Smooth muscle cell of the coronary artery (primary cell): Measurements from ENCODE around the gene KBTBD8. TPM values are rescaled to one million over a fixed set of nuclear protein-coding genes. Genes with fewer than 3 reads are reported as not detected.

ENCODE experiments used
- total RNA-seq: library from RNA; depleted of rRNA; stranded (reverse); fragments of >200 nt; gene quantifications from 2 replicates; pipeline ENCODE4 v1.2.3, GENCODE V29; 2014; ENCODE audit warnings: low replicate concordance

The KBTBD8 gene
- 0.82 and 4.7 TPM in 2 replicates for total RNA-seq

DNA sequence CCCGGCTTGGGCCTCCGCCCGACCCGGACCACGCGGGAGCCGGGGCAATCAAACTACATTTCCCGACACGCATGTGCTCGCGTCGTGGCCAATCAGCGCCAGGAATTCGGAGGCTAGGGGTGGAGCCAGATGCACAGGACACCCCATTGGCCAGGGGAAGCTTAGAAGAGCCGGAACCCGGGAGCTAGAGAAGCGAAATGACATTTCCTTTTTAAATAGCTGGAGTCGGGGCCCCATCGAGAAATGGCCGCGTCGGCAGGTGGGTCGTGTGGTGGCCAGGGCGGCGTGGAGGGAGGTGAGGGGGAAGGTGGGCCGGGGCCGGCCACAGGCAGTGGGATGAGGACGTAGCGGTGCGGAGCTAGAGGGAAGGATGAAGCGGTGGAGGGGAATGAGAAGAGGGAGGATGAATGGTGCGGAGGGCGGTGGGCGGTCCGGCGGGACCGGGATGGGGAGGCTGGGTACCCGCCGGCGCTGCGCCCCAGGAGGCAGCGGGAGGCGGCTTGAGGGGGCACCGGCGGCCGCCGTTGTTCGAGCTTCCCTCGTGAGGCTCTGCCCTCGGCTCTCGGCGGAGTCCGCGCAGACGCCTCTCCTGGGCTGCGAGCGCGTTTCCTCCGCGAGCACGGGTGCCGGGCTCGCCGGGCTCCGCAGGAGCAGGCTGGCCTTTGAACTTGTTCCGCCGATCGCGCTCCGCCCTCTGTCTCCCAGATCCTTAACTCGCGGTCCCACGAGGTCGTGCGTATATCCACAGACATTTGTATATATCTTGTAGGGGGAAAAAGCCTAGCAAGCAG, at the start of gene KBTBD8:
TSS of gene KBTBD8 (plus strand) at position 195 of the 791 bp plus-strand sequence. CDS start at position 244, 49 bp downstream.

